ENCODE results near the gene LRP1B. TPM values are rescaled to one million over a fixed set of nuclear protein-coding genes. Genes with fewer than 3 reads are reported as not detected.
A peak's percentile ranks its signal among the peaks of the same experiment; 100 is the strongest.

Gene LRP1B
- total and polyA plus RNA-seq, 2 donors (not counting 1 experiment from before 2014, with no cell fraction given), result under 0.01 to 0.01 TPM

DNA sequence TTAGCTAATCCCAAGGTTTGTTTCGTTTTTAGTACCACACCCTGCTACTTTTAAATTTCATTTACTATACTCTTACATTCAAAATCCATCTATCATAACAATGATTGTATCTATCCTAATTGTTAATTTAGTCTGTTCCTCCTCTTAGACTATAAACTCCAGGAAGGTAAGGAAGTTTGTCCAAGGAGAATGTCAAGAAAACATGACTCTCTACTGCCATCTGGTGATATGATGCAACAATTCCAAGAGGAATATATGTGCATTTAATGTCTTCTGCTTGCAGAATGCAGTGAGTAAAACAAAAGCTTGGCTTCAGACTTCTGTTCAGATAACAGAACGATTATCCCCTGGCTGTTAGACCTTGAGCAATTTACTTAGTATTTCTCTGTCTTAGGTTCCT lies 1267.1 kb downstream of the LRP1B start:
- DNase-seq (ENCODE audit: low read depth in 2 of 2), result peak; percentile 50 to 85
- H3K4me2 ChIP-seq (ENCODE audit: extremely low read depth, insufficient read depth, low read length), result no peak overlapping the region

DNA sequence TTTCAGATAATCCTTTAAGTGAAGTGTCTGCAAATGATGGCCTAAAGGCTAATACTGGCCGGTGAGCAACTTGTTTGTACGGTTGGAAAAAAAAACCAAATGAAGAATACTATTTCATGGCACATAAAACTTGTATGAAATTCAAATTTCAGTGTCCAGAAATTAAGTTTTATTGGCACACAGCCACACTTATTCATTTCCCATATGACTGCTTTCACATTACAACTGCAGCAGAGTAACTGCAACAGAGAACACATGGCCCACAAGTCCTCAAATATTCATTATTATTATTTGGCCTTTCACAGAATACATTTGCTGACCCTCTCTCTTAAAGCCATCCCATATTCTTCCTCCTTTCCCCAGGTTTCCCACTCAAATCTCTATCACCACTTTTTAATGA lies 1268.6 kb downstream of the LRP1B start:
- TF ChIP-seq, protein P1, sequence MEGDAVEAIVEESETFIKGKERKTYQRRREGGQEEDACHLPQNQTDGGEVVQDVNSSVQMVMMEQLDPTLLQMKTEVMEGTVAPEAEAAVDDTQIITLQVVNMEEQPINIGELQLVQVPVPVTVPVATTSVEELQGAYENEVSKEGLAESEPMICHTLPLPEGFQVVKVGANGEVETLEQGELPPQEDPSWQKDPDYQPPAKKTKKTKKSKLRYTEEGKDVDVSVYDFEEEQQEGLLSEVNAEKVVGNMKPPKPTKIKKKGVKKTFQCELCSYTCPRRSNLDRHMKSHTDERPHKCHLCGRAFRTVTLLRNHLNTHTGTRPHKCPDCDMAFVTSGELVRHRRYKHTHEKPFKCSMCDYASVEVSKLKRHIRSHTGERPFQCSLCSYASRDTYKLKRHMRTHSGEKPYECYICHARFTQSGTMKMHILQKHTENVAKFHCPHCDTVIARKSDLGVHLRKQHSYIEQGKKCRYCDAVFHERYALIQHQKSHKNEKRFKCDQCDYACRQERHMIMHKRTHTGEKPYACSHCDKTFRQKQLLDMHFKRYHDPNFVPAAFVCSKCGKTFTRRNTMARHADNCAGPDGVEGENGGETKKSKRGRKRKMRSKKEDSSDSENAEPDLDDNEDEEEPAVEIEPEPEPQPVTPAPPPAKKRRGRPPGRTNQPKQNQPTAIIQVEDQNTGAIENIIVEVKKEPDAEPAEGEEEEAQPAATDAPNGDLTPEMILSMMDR (conservative IDR thresholded peaks at IDR 0.05 in 1 of 2, IDR thresholded peaks at IDR 0.05 in 1 of 2; ENCODE audit: low read depth in 1 of 2, low read length in 2 of 2), result no peak
- no peak for TF ChIP-seq EZH2 (IDR thresholded peaks at IDR 0.05; ENCODE audit: low read length, missing control alignments)
- H3K27ac ChIP-seq (ENCODE audit: insufficient read depth, low read length), result no peak overlapping the region
- H4K20me1 ChIP-seq (ENCODE audit: control insufficient read depth, extremely low read depth, insufficient read depth, low read length), result no peaks in the 10 kb centered on the region
- no peak overlapping the region for H3K4me2 ChIP-seq (ENCODE audit: extremely low read depth, insufficient read depth, low read length)
- no peak overlapping the region for H2AFZ ChIP-seq (ENCODE audit: low read length)
- no peaks in the 10 kb centered on the region for H3K79me2 ChIP-seq (ENCODE audit: control insufficient read depth, insufficient read depth, low read length)
- H3K27me3 ChIP-seq (ENCODE audit: control insufficient read depth, insufficient read depth, low read length), result no peaks in the 10 kb centered on the region
- no peak overlapping the region for H3K4me3 ChIP-seq (replicated peaks in 1 of 4; ENCODE audit: control extremely low read depth in 1 of 4, insufficient read depth in 1 of 4, low read depth in 3 of 4, low read length in 4 of 4)
- H3K9ac ChIP-seq (ENCODE audit: insufficient read depth, low read length), result no peak overlapping the region
- H3K36me3 ChIP-seq (ENCODE audit: control insufficient read depth, insufficient read depth, low read length), result no peaks in the 10 kb centered on the region
- no peak for DNase-seq (ENCODE audit: low read depth in 2 of 2)
- H3K4me1 ChIP-seq (ENCODE audit: control insufficient read depth, extremely low read depth, insufficient read depth, low read length), result no peaks in the 10 kb centered on the region
- no peaks in the 10 kb centered on the region for H3K9me3 ChIP-seq (ENCODE audit: control insufficient read depth, insufficient read depth, low read depth, low read length)

More for the DNA sequence above, 1267.1 kb downstream of the LRP1B start:
- Histone ChIP-seq H3K27me3 (ENCODE audit: control insufficient read depth, insufficient read depth, low read length) (no peaks in the 10 kb centered on the region), H3K9ac (ENCODE audit: insufficient read depth, low read length) (no peak overlapping the region), H2AFZ (ENCODE audit: low read length) (no peak overlapping the region), H3K4me1 (ENCODE audit: control insufficient read depth, extremely low read depth, insufficient read depth, low read length) (no peaks in the 10 kb centered on the region), H4K20me1 (ENCODE audit: control insufficient read depth, extremely low read depth, insufficient read depth, low read length) (no peaks in the 10 kb centered on the region), H3K9me3 (ENCODE audit: control insufficient read depth, insufficient read depth, low read depth, low read length) (no peaks in the 10 kb centered on the region), H3K79me2 (ENCODE audit: control insufficient read depth, insufficient read depth, low read length) (no peaks in the 10 kb centered on the region), H3K36me3 (ENCODE audit: control insufficient read depth, insufficient read depth, low read length) (no peaks in the 10 kb centered on the region), H3K27ac (ENCODE audit: insufficient read depth, low read length) (no peak overlapping the region), H3K4me3 (replicated peaks in 1 of 4; ENCODE audit: control extremely low read depth in 1 of 4, insufficient read depth in 1 of 4, low read depth in 3 of 4, low read length in 4 of 4) (no peak overlapping the region)
- no peak for TF ChIP-seq EZH2 (IDR thresholded peaks at IDR 0.05; ENCODE audit: low read length, missing control alignments)
- TF ChIP-seq, protein P1 (conservative IDR thresholded peaks at IDR 0.05 in 1 of 2, IDR thresholded peaks at IDR 0.05 in 1 of 2; ENCODE audit: low read depth in 1 of 2, low read length in 2 of 2), result peak in 1 of 2 donors; percentile 52

GRCh38 chr2:140861666-140862065 lies 1269.2 kb downstream of the LRP1B start:
- H3K27ac ChIP-seq (ENCODE audit: insufficient read depth, low read length), result no peak overlapping the region
- H3K9me3 ChIP-seq (ENCODE audit: control insufficient read depth, insufficient read depth, low read depth, low read length), result no peaks in the 10 kb centered on the region
- H4K20me1 ChIP-seq (ENCODE audit: control insufficient read depth, extremely low read depth, insufficient read depth, low read length), result no peaks in the 10 kb centered on the region
- no peak overlapping the region for H3K9ac ChIP-seq (ENCODE audit: insufficient read depth, low read length)
- no peak for TF ChIP-seq EZH2 (IDR thresholded peaks at IDR 0.05; ENCODE audit: low read length, missing control alignments)
- TF ChIP-seq, protein P1 (conservative IDR thresholded peaks at IDR 0.05 in 1 of 2, IDR thresholded peaks at IDR 0.05 in 1 of 2; ENCODE audit: low read depth in 1 of 2, low read length in 2 of 2), result no peak
- no peaks in the 10 kb centered on the region for H3K4me1 ChIP-seq (ENCODE audit: control insufficient read depth, extremely low read depth, insufficient read depth, low read length)
- no peak overlapping the region for H3K4me2 ChIP-seq (ENCODE audit: extremely low read depth, insufficient read depth, low read length)
- no peaks in the 10 kb centered on the region for H3K27me3 ChIP-seq (ENCODE audit: control insufficient read depth, insufficient read depth, low read length)
- no peaks in the 10 kb centered on the region for H3K79me2 ChIP-seq (ENCODE audit: control insufficient read depth, insufficient read depth, low read length)
- no peak overlapping the region for H3K4me3 ChIP-seq (replicated peaks in 1 of 4; ENCODE audit: control extremely low read depth in 1 of 4, insufficient read depth in 1 of 4, low read depth in 3 of 4, low read length in 4 of 4)
- no peak for DNase-seq (ENCODE audit: low read depth in 2 of 2)
- H2AFZ ChIP-seq (ENCODE audit: low read length), result no peak overlapping the region
- no peaks in the 10 kb centered on the region for H3K36me3 ChIP-seq (ENCODE audit: control insufficient read depth, insufficient read depth, low read length)

All from fibroblast of lung (primary cell).